K562 (cell line): ENCODE data around the gene SPATA32. TPM values are rescaled to one million over a fixed set of nuclear protein-coding genes. Genes with fewer than 3 reads are reported as not detected.

Experiments
- ATAC-seq: fragments of 200-7000 bp; cut with Tn5 transposase; 3 replicates; pipeline ENCODE4 v1.9.1; 2020; ENCODE audit warnings: moderate library complexity
- BruUV-seq: library from RNA; stranded (reverse); fragments of 400-500 nt; replicated peaks from 2 replicates; lab custom pipeline; 2021; lab: Mats Ljungman, UMichigan
- CTCF ChIA-PET: fragments of 300-600 bp; formaldehyde crosslinking; extraction: SDS; loops from one replicate; lab custom pipeline; 2021; ENCODE audit warnings: low intra/inter-chr PET ratio; lab: Yijun Ruan, JAX
- POLR2A ChIA-PET: fragments of 300-600, 350-650 bp; sonication (Branson Sonifier 250); formaldehyde crosslinking; extraction: SDS; loops from one replicate; lab custom pipeline; 2021; ENCODE audit warnings: antibody characterized with exemption, inconsistent platforms; lab: Yijun Ruan, JAX
- DNase-seq, 4 experiments: peaks; one replicate each; pipeline versions ENCODE4 v3.0.0 to v3.0.0-alpha.2; 2011 to 2018; ENCODE audit warnings: low spot score in 3 of 4, mixed read lengths in 3 of 4; ENCODE audit errors: extremely low read depth in 1 of 4
- FAIRE-seq: peaks from 2 replicates; lab custom pipeline; 2011; peaks lifted over from hg19 to GRCh38; lab: Jason Lieb, UNC
- H2AFZ ChIP-seq: 2 replicates; pipeline ENCODE4 v1.6.0; 2011; ENCODE audit warnings: low read depth, low read length, control low read depth, inconsistent platforms
- H3K27ac ChIP-seq: fragments of 200-600 bp; 3 replicates; pipeline ENCODE4 v1.8.0; 2011; ENCODE audit warnings: low read depth, mild to moderate bottlenecking, control low read depth, inconsistent platforms, low read length, moderate library complexity, mixed read lengths; ENCODE audit errors: extremely low read depth
- H3K27me3 ChIP-seq, 2 experiments: fragments of 300-600 bp in 1 of 2; 2 replicates in 1 of 2; 3 replicates in 1 of 2; pipeline versions ENCODE4 v1.6.0 to v1.8.0; 2011; ENCODE audit warnings: inconsistent platforms in 2 of 2, low read length in 2 of 2, mild to moderate bottlenecking in 1 of 2, mixed read lengths in 1 of 2, moderate library complexity in 1 of 2; ENCODE audit not compliant: control insufficient read depth in 2 of 2, insufficient read depth in 2 of 2
- H3K36me3 ChIP-seq: fragments of 300-600 bp; 3 replicates; pipeline ENCODE4 v1.8.0; 2011; ENCODE audit warnings: mild to moderate bottlenecking, low read length, inconsistent platforms; ENCODE audit not compliant: control insufficient read depth, insufficient read depth
- H3K4me1 ChIP-seq, 2 experiments: fragments of 200-600 bp in 1 of 2; replicated peaks in 1 of 2; 2 replicates in 1 of 2; 3 replicates in 1 of 2; pipeline versions ENCODE4 v1.5.1 to v1.8.0; 2011; ENCODE audit warnings: inconsistent platforms in 2 of 2, low read length in 2 of 2, mild to moderate bottlenecking in 1 of 2, mixed read lengths in 1 of 2, moderate library complexity in 1 of 2; ENCODE audit not compliant: control insufficient read depth in 2 of 2, insufficient read depth in 2 of 2
- H3K4me2 ChIP-seq: 2 replicates; pipeline ENCODE4 v1.6.1; 2011; ENCODE audit warnings: low read length, control low read depth, inconsistent platforms, mixed read lengths; ENCODE audit not compliant: insufficient read depth
- H3K4me3 ChIP-seq: fragments of 200-600 bp; sonication (generic), shearing (Covaris generic); 2 replicates; pipeline ENCODE4 v1.5.1; 2016; ENCODE audit warnings: control low read depth, inconsistent platforms
- H3K79me2 ChIP-seq: fragments of 200-600 bp; 3 replicates; pipeline ENCODE4 v1.8.0; 2011; ENCODE audit warnings: low read length, inconsistent platforms; ENCODE audit not compliant: control insufficient read depth, insufficient read depth
- H3K9ac ChIP-seq, 2 experiments: 2 replicates each; pipeline versions ENCODE4 v1.6.0 to v1.6.1; 2011; ENCODE audit warnings: low read depth in 2 of 2, low read length in 2 of 2, control low read depth in 1 of 2, inconsistent platforms in 1 of 2, mild to moderate bottlenecking in 1 of 2, mixed read lengths in 1 of 2; ENCODE audit not compliant: insufficient read depth in 1 of 2
- H3K9me1 ChIP-seq: one replicate; pipeline ENCODE4 v1.6.0; 2011; ENCODE audit warnings: inconsistent platforms, mild to moderate bottlenecking, low read length, moderate library complexity; ENCODE audit not compliant: control insufficient read depth, insufficient read depth
- H3K9me3 ChIP-seq: replicated peaks from 2 replicates; pipeline ENCODE4 v1.5.1; 2011; ENCODE audit warnings: low read depth, low read length, inconsistent platforms; ENCODE audit not compliant: control insufficient read depth, insufficient read depth
- H4K20me1 ChIP-seq: replicated peaks from 2 replicates; pipeline ENCODE4 v1.6.1; 2011; ENCODE audit warnings: low read length, inconsistent platforms, mixed read lengths; ENCODE audit not compliant: control insufficient read depth, insufficient read depth
- CAMTA2 ChIP-seq: fragments of 250-450 bp; sonication (Bioruptor Pico); conservative IDR thresholded peaks from 2 replicates; pipeline ENCODE4 v1.5.1; 2022
- KLF10 ChIP-seq: fragments of 250-450 bp; sonication (Bioruptor Pico); IDR thresholded peaks from 2 replicates; pipeline ENCODE4 v1.6.1; 2021; ENCODE audit warnings: matching md5 sums
- MEF2D ChIP-seq: conservative IDR thresholded peaks from 2 replicates; pipeline ENCODE4 v1.6.1; 2016; ENCODE audit warnings: low read depth, missing genetic modification characterization, missing compliant biosample characterization
- MYNN ChIP-seq, 2 experiments: sonication (generic); formaldehyde crosslinking in 1 of 2; IDR thresholded peaks; 2 replicates each; pipeline versions ENCODE4 v1.5.0 to v1.6.1; 2016 to 2020; ENCODE audit warnings: antibody characterized with exemption in 1 of 2, missing genetic modification reagents in 1 of 2
- NFE2L1 ChIP-seq: fragments of 450-650 bp; IDR thresholded peaks from 2 replicates; pipeline ENCODE4 v1.6.1; 2016; ENCODE audit warnings: missing genetic modification characterization, low read depth, mild to moderate bottlenecking, missing compliant biosample characterization, moderate library complexity, borderline replicate concordance
- PHB ChIP-seq: fragments of 250-450 bp; sonication (Bioruptor Pico); IDR thresholded peaks from 2 replicates; pipeline ENCODE4 v1.5.0; 2021
- POLR2B ChIP-seq: fragments of 450-650 bp; IDR thresholded peaks from 2 replicates; pipeline ENCODE4 v1.6.1; 2018; ENCODE audit warnings: low read depth; ENCODE audit not compliant: partially characterized antibody
- POLR2H ChIP-seq: IDR thresholded peaks from 2 replicates; pipeline ENCODE4 v1.6.1; 2016; ENCODE audit warnings: missing genetic modification characterization, low read depth, mild to moderate bottlenecking, control low read depth, missing compliant biosample characterization, moderate library complexity
- RAD21 ChIP-seq, 2 experiments: fragments of 250-450 bp in 1 of 2; fragments of 450-650 bp in 1 of 2; sonication (Bioruptor Pico) in 1 of 2; formaldehyde crosslinking in 1 of 2; IDR thresholded peaks in 1 of 2; conservative IDR thresholded peaks in 1 of 2; 2 replicates each; pipeline versions ENCODE4 v1.4.0 to v1.8.0; 2020 to 2022; ENCODE audit warnings: mild to moderate bottlenecking in 2 of 2, moderate library complexity in 1 of 2
- SIX5 ChIP-seq, 2 experiments: IDR thresholded peaks; 2 replicates each; pipeline ENCODE4 v1.6.1; 2011; ENCODE audit warnings: low read length in 2 of 2, borderline replicate concordance in 1 of 2, low read depth in 1 of 2, mild to moderate bottlenecking in 1 of 2, moderate library complexity in 1 of 2; ENCODE audit not compliant: insufficient read depth in 1 of 2
- ZNF57 ChIP-seq: fragments of 450-650 bp; formaldehyde crosslinking; IDR thresholded peaks from 2 replicates; pipeline ENCODE4 v1.4.0; 2020; ENCODE audit warnings: mild to moderate bottlenecking, moderate library complexity
- WGBS: fragments of 100-300 bp; shearing (Covaris generic); methylation state at CpG from one replicate; pipeline ENCODE4 v1.1.6; 2016; ENCODE audit warnings: low coverage, mixed read lengths; ENCODE audit not compliant: insufficient coverage; ENCODE audit errors: missing lambda C conversion rate; 5-methylcytosine and 5-hydroxymethylcytosine counted together
- in situ Hi-C: fragments of 300-500 bp; cut with MboI; formaldehyde crosslinking; loops from 4 replicates; pipeline ENCODE4 v1.15.0; 2018; ENCODE audit warnings: inconsistent platforms, mixed read lengths
- intact Hi-C: fragments of 100-400 bp; cut with micrococcal nuclease; formaldehyde crosslinking; loops from 2 replicates; pipeline ENCODE4 v1.14.2; 2022
- polyA plus RNA-seq, 8 experiments: library from polyadenylated mRNA; depleted of rRNA in 4 of 8; stranded (reverse) in 5 of 8; unstranded in 3 of 8; fragments of >200 nt; fragmentation: Nextera tagmentation in 2 of 8; fragmentation: Illumina TruSeq in 1 of 8; extraction: Ambion mirVana in 2 of 8; extraction: Trizol in 1 of 8; gene quantifications; 2 replicates each; pipeline versions ENCODE4 v1.2.1 to v1.2.3, GENCODE V29; 2011 to 2014; ENCODE audit warnings: inconsistent platforms in 1 of 8, missing spikeins in 1 of 8
- total RNA-seq, 7 experiments: library from RNA; depleted of rRNA in 6 of 7; stranded (reverse); fragments of >200 nt in 6 of 7; fragmentation: Illumina TruSeq in 2 of 7; extraction: Trizol in 2 of 7; gene quantifications; 2 replicates each; pipeline versions ENCODE4 v1.2.1 to v1.2.3, GENCODE V29; 2011 to 2021; ENCODE audit warnings: low replicate concordance in 1 of 7
- TF ChIP-seq, protein P1 (sequence below): fragments of 200-800 bp; sonication (Bioruptor generic); IDR thresholded peaks from 2 replicates; pipeline ENCODE4 v1.6.1; 2017; ENCODE audit warnings: missing genetic modification characterization, missing compliant biosample characterization
- TF ChIP-seq, protein P2 (sequence below): fragments of 450-650 bp; IDR thresholded peaks from 2 replicates; pipeline ENCODE4 v1.6.1; 2017; ENCODE audit warnings: mild to moderate bottlenecking, moderate library complexity
- TF ChIP-seq, protein P3 (sequence below): fragments of 250-450 bp; sonication (Bioruptor Pico); IDR thresholded peaks from 2 replicates; pipeline ENCODE4 v1.8.0; 2022; ENCODE audit warnings: inconsistent platforms, mild to moderate bottlenecking, moderate library complexity, borderline replicate concordance
- TF ChIP-seq, protein P4 (sequence below): fragments of 450-650 bp; conservative IDR thresholded peaks from 2 replicates; pipeline ENCODE4 v1.6.1; 2016; ENCODE audit warnings: missing genetic modification characterization, low read depth, mild to moderate bottlenecking, missing compliant biosample characterization, moderate library complexity

The SPATA32 gene
- total and polyA plus RNA-seq, 9 of the 15 experiments (the other 6 are each of a cell fraction or from before 2014, with no cell fraction given), result 0.03 to 0.06 TPM; not detected in 7

DNA sequence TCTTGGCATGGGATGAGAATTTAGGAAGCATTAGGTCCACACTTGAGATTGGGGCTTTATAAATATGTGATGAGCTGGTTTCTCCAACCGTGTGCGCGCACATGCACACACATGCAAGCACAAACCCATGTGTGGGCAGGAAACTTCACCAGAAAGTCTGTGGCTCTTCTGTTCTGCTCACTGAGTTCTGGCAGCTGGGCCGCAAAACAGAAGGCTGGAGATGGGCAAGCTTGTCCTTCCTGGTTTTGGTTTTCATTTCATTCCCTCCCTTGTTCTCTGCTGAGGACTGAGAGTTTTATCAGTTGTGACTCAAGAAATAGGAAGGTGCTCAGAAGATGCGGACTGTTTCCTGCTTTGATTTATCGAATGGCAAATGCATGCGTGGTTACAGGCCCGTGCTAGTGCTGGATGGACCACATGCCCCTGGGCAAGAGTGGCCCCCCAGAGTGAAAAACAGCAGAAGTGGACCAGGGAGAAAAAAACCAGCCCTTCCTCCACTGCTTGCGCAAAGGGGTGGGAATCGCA is 40.8 kb upstream of the SPATA32 start:
- H2AFZ ChIP-seq, result no peak overlapping the region
- 86% methylated on average over 10 of the region's 10 CpGs for WGBS
- FAIRE-seq (no peak), ATAC-seq (no peak), DNase-seq (no peak)
- no peak overlapping the region for H3K27ac ChIP-seq
- peaks cover 9% of the 10 kb centered on the region for H4K20me1 ChIP-seq
- intact Hi-C loops (no loop called here), in situ Hi-C loops (no loop called here)
- POLR2A ChIA-PET, result interaction anchor here (1.5 to 1.6 kb wide), 2 partner anchors 8 to 15 kb away, joined by 5 to 7 read pairs; partner anchors contain the start of gene MAP3K14
- TF ChIP-seq, protein P1, sequence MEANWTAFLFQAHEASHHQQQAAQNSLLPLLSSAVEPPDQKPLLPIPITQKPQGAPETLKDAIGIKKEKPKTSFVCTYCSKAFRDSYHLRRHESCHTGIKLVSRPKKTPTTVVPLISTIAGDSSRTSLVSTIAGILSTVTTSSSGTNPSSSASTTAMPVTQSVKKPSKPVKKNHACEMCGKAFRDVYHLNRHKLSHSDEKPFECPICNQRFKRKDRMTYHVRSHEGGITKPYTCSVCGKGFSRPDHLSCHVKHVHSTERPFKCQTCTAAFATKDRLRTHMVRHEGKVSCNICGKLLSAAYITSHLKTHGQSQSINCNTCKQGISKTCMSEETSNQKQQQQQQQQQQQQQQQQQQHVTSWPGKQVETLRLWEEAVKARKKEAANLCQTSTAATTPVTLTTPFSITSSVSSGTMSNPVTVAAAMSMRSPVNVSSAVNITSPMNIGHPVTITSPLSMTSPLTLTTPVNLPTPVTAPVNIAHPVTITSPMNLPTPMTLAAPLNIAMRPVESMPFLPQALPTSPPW (CRISPR knock-in tag), result no peak
- TF ChIP-seq, protein P2, sequence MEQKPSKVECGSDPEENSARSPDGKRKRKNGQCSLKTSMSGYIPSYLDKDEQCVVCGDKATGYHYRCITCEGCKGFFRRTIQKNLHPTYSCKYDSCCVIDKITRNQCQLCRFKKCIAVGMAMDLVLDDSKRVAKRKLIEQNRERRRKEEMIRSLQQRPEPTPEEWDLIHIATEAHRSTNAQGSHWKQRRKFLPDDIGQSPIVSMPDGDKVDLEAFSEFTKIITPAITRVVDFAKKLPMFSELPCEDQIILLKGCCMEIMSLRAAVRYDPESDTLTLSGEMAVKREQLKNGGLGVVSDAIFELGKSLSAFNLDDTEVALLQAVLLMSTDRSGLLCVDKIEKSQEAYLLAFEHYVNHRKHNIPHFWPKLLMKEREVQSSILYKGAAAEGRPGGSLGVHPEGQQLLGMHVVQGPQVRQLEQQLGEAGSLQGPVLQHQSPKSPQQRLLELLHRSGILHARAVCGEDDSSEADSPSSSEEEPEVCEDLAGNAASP, result no peak
- TF ChIP-seq RAD21 (CRISPR knock-in tag; conservative IDR thresholded peaks at IDR 0.05 in 1 of 2, IDR thresholded peaks at IDR 0.05 in 1 of 2), result no peak
- TF ChIP-seq POLR2B, result no peak
- TF ChIP-seq KLF10, result no peak
- no peak for TF ChIP-seq MYNN (IDR thresholded peaks at IDR 0.05)
- no peak for TF ChIP-seq MYNN (CRISPR knock-in tag; IDR thresholded peaks at IDR 0.05)
- no peak for TF ChIP-seq ZNF57 (CRISPR knock-in tag)
- TF ChIP-seq POLR2H (tag), result no peak
- no peak for TF ChIP-seq SIX5 (IDR thresholded peaks at IDR 0.05; ENCODE audit: borderline replicate concordance in 1 of 2, insufficient read depth in 1 of 2, low read depth in 1 of 2, low read length in 2 of 2)
- TF ChIP-seq MEF2D (tag), result no peak
- TF ChIP-seq, protein P3, sequence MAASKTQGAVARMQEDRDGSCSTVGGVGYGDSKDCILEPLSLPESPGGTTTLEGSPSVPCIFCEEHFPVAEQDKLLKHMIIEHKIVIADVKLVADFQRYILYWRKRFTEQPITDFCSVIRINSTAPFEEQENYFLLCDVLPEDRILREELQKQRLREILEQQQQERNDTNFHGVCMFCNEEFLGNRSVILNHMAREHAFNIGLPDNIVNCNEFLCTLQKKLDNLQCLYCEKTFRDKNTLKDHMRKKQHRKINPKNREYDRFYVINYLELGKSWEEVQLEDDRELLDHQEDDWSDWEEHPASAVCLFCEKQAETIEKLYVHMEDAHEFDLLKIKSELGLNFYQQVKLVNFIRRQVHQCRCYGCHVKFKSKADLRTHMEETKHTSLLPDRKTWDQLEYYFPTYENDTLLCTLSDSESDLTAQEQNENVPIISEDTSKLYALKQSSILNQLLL (CRISPR knock-in tag), result no peak
- TF ChIP-seq, protein P4, sequence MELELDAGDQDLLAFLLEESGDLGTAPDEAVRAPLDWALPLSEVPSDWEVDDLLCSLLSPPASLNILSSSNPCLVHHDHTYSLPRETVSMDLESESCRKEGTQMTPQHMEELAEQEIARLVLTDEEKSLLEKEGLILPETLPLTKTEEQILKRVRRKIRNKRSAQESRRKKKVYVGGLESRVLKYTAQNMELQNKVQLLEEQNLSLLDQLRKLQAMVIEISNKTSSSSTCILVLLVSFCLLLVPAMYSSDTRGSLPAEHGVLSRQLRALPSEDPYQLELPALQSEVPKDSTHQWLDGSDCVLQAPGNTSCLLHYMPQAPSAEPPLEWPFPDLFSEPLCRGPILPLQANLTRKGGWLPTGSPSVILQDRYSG (tag), result no peak
- TF ChIP-seq CAMTA2 (CRISPR knock-in tag), result no peak
- no peak for TF ChIP-seq NFE2L1 (tag)
- no peak for TF ChIP-seq PHB (CRISPR knock-in tag)
- peaks cover 9% of the 10 kb centered on the region; the same call in 2 of the 3 replicates for H3K36me3 ChIP-seq
- H3K9ac ChIP-seq, result no peak overlapping the region
- peaks cover 5% of the 10 kb centered on the region for H3K9me1 ChIP-seq
- CTCF ChIA-PET, result no interaction called here
- no peak overlapping the region for H3K4me2 ChIP-seq
- no peaks in the 10 kb centered on the region for H3K27me3 ChIP-seq
- H3K9me3 ChIP-seq, result no peaks in the 10 kb centered on the region
- BruUV-seq, result no TSS peak
- H3K79me2 ChIP-seq, result peaks cover 35% of the 10 kb centered on the region
- H3K4me1 ChIP-seq, result peaks cover 2 to 3% of the 10 kb centered on the region in 2 experiments; a peak in 3 of 5 replicates
- no peak overlapping the region for H3K4me3 ChIP-seq
